HepG2 (cell line): ENCODE results near the gene CRAMP1. TPM values are rescaled to one million over a fixed set of nuclear protein-coding genes. Genes with fewer than 3 reads are reported as not detected.

ENCODE experiments used
- ARID3A ChIP-seq: IDR thresholded peaks from 2 replicates; pipeline ENCODE4 v1.6.1; 2012; ENCODE audit warnings: low read depth, low read length, improper control_type of control experiment
- CEBPG ChIP-seq: IDR thresholded peaks from 2 replicates; pipeline ENCODE4 v1.6.1; 2016
- EP300 ChIP-seq, 3 experiments: sonication (generic) in 1 of 3; formaldehyde crosslinking in 1 of 3; IDR thresholded peaks; 2 replicates each; pipeline versions ENCODE4 v1.5.1 to v1.6.1; 2011 to 2020; ENCODE audit warnings: low read depth in 2 of 3, low read length in 2 of 3, borderline replicate concordance in 1 of 3, improper control_type of control experiment in 1 of 3, mild to moderate bottlenecking in 1 of 3, missing genetic modification reagents in 1 of 3, moderate library complexity in 1 of 3
- HIVEP1 ChIP-seq: sonication (generic); formaldehyde crosslinking; IDR thresholded peaks from 2 replicates; pipeline ENCODE4 v1.4.0; 2020; ENCODE audit warnings: mild to moderate bottlenecking, missing genetic modification reagents
- IKZF1 ChIP-seq: fragments of 450-650 bp; IDR thresholded peaks from 2 replicates; pipeline ENCODE4 v1.7.1; 2016
- MEIS1 ChIP-seq: sonication (generic); formaldehyde crosslinking; IDR thresholded peaks from 2 replicates; pipeline ENCODE4 v1.9.0; 2021; ENCODE audit warnings: mild to moderate bottlenecking, missing genetic modification reagents, moderate library complexity, borderline replicate concordance
- NR2F2 ChIP-seq: IDR thresholded peaks from 2 replicates; pipeline ENCODE4 v1.6.1; 2012; ENCODE audit warnings: low read depth, inconsistent platforms, borderline replicate concordance
- PCBP1 ChIP-seq: fragments of 200-400 bp; formaldehyde crosslinking; IDR thresholded peaks from 2 replicates; pipeline ENCODE4 v1.6.1; 2017; ENCODE audit warnings: mild to moderate bottlenecking, low read depth, low read length, borderline replicate concordance
- SIX1 ChIP-seq: sonication (generic); formaldehyde crosslinking; IDR thresholded peaks from 2 replicates; pipeline ENCODE4 v1.4.0; 2020; ENCODE audit warnings: missing genetic modification reagents, borderline replicate concordance
- SMAD3 ChIP-seq: sonication (generic); formaldehyde crosslinking; IDR thresholded peaks from 2 replicates; pipeline ENCODE4 v1.4.0; 2020; ENCODE audit warnings: missing genetic modification reagents
- SOX13 ChIP-seq, 3 experiments: fragments of 450-650 bp in 1 of 3; sonication (generic) in 1 of 3; formaldehyde crosslinking in 1 of 3; IDR thresholded peaks in 2 of 3; conservative IDR thresholded peaks in 1 of 3; 2 replicates each; pipeline versions ENCODE4 v1.5.0 to v1.6.1; 2016 to 2020; ENCODE audit warnings: antibody characterized with exemption in 1 of 3, mild to moderate bottlenecking in 1 of 3, missing compliant biosample characterization in 1 of 3, missing genetic modification reagents in 1 of 3, moderate library complexity in 1 of 3
- SRSF1 ChIP-seq: fragments of 200-400 bp; formaldehyde crosslinking; optimal IDR thresholded peaks from 2 replicates; pipeline ENCODE3; 2017; ENCODE audit warnings: mild to moderate bottlenecking, low read depth, low read length, moderate library complexity
- TCF7 ChIP-seq: sonication (generic); IDR thresholded peaks from 2 replicates; pipeline ENCODE4 v1.6.1; 2016; ENCODE audit warnings: antibody characterized with exemption, low read depth
- UBTF ChIP-seq: sonication (generic); formaldehyde crosslinking; IDR thresholded peaks from 2 replicates; pipeline ENCODE4 v1.4.0; 2020; ENCODE audit warnings: mild to moderate bottlenecking, missing genetic modification reagents
- ZBTB2 ChIP-seq: sonication (generic); formaldehyde crosslinking; IDR thresholded peaks from 2 replicates; pipeline ENCODE4 v1.8.0; 2022; ENCODE audit warnings: low read depth, missing genetic modification reagents
- ZBTB34 ChIP-seq: sonication (generic); formaldehyde crosslinking; IDR thresholded peaks from 2 replicates; pipeline ENCODE4 v1.8.0; 2022; ENCODE audit warnings: mild to moderate bottlenecking, missing genetic modification reagents
- ZMAT3 ChIP-seq: sonication (generic); formaldehyde crosslinking; conservative IDR thresholded peaks from 2 replicates; pipeline ENCODE4 v1.7.0; 2021; ENCODE audit warnings: missing genetic modification reagents
- ZNF30 ChIP-seq: sonication (generic); formaldehyde crosslinking; IDR thresholded peaks from 2 replicates; pipeline ENCODE4 v1.5.0; 2020; ENCODE audit warnings: mild to moderate bottlenecking, missing genetic modification reagents
- ZNF670 ChIP-seq: sonication (generic); formaldehyde crosslinking; IDR thresholded peaks from 2 replicates; pipeline ENCODE4 v1.8.0; 2022; ENCODE audit warnings: mild to moderate bottlenecking, missing genetic modification reagents, borderline replicate concordance
- ZNF691 ChIP-seq: sonication (generic); formaldehyde crosslinking; IDR thresholded peaks from 2 replicates; pipeline ENCODE4 v1.4.0; 2020; ENCODE audit warnings: missing genetic modification reagents, low read depth, mild to moderate bottlenecking, borderline replicate concordance
- polyA plus RNA-seq, 8 experiments: library from polyadenylated mRNA; depleted of rRNA in 3 of 8; stranded (reverse) in 7 of 8; unstranded in 1 of 8; fragments of >200 nt; fragmentation: Illumina TruSeq in 4 of 8; extraction: Trizol in 4 of 8; gene quantifications; 2 replicates each; pipeline versions ENCODE4 v1.2.1 to v1.2.3, GENCODE V29; 2011 to 2016; ENCODE audit warnings: low read depth in 4 of 8, missing spikeins in 1 of 8, mixed read lengths in 1 of 8; ENCODE audit not compliant: insufficient read depth in 1 of 8
- total RNA-seq, 5 experiments: library from RNA; depleted of rRNA; stranded (reverse); fragments of >200 nt; fragmentation: Illumina TruSeq; extraction: Trizol; gene quantifications; 2 replicates each; pipeline ENCODE4 v1.2.3, GENCODE V29; 2016; ENCODE audit warnings: low read depth in 1 of 5

Gene CRAMP1
- total and polyA plus RNA-seq, 2 of the 13 experiments (the other 11 are each of a cell fraction or from before 2014, with no cell fraction given), result 6.8 to 9.7 TPM

- TF ChIP-seq ARID3A (no peak), IKZF1 (no peak), ZMAT3 (CRISPR knock-in tag) (no peak), ZBTB2 (CRISPR knock-in tag) (0 out of 2 replicates have a peak, but pooled peaks have one; percentile 7), SRSF1 (no peak), HIVEP1 (no peak), NR2F2 (no peak), CEBPG (CRISPR knock-in tag) (no peak), UBTF (peak; percentile 57; the same call in 1 of the 2 replicates), SIX1 (CRISPR knock-in tag) (no peak), SOX13 (IDR thresholded peaks at IDR 0.05) (no peak), SOX13 (CRISPR knock-in tag; conservative IDR thresholded peaks at IDR 0.05 in 1 of 2, IDR thresholded peaks at IDR 0.05 in 1 of 2) (no peak), TCF7 (no peak), ZNF670 (CRISPR knock-in tag) (no peak), EP300 (IDR thresholded peaks at IDR 0.05; ENCODE audit: low read depth in 2 of 2, low read length in 2 of 2) (no peak), EP300 (CRISPR knock-in tag; IDR thresholded peaks at IDR 0.05; ENCODE audit: borderline replicate concordance) (no peak), PCBP1 (no peak), ZBTB34 (no peak), SMAD3 (CRISPR knock-in tag) (no peak), ZNF30 (no peak), ZNF691 (CRISPR knock-in tag) (no peak), MEIS1 (CRISPR knock-in tag) (no peak)
These were observed at the start of gene CRAMP1 (continued) for GRCh38 chr16:1612320-1613111.
